Lower leg skin (tissue), 4 donors: ENCODE measurements around the gene MED20. TPM values are rescaled to one million over a fixed set of nuclear protein-coding genes. Genes with fewer than 3 reads are reported as not detected.

ENCODE experiments used
- DNase-seq, 2 donors: peaks; one replicate each; pipeline ENCODE4 v3.0.0-alpha.2; 2019; ENCODE audit warnings: low spot score in 2 of 2
- H3K4me3 ChIP-seq: fragments of 200-600 bp; sonication (generic); 2 replicates; pipeline ENCODE4 v1.5.1; 2017; ENCODE audit warnings: mild to moderate bottlenecking, low read depth; ENCODE audit not compliant: poor library complexity, severe bottlenecking
- POLR2A ChIP-seq, 2 donors: fragments of 450-650 bp; IDR thresholded peaks; one replicate each; pipeline ENCODE4 v1.6.1; 2016 to 2017; ENCODE audit warnings: antibody characterized with exemption in 2 of 2, mild to moderate bottlenecking in 1 of 2, moderate library complexity in 1 of 2
- WGBS, 2 donors: methylation state at CpG; one replicate each; pipeline ENCODE4 v1.1.5; 2018; 5-methylcytosine and 5-hydroxymethylcytosine counted together
- intact Hi-C: fragments of 100-400 bp; cut with DNase I; formaldehyde crosslinking; loops from one replicate; pipeline ENCODE4 v1.15.0; 2023; ENCODE audit warnings: low total_unique reads
- total RNA-seq, 4 donors: library from RNA; depleted of rRNA; stranded (reverse); fragments of >200 nt; gene quantifications; one replicate each; pipeline ENCODE4 v1.1.0, GENCODE V29; 2016
- TF ChIP-seq, protein P1 (sequence below), 3 donors: fragments of 450-650 bp; IDR thresholded peaks; one replicate each; pipeline ENCODE4 v1.5.1; 2016; ENCODE audit warnings: antibody characterized with exemption in 3 of 3, mild to moderate bottlenecking in 3 of 3, moderate library complexity in 2 of 3

MED20 gene
- total RNA-seq, 4 donors from 2014 or later = 5.7 to 11.5 (median 9.8) TPM

DNA sequence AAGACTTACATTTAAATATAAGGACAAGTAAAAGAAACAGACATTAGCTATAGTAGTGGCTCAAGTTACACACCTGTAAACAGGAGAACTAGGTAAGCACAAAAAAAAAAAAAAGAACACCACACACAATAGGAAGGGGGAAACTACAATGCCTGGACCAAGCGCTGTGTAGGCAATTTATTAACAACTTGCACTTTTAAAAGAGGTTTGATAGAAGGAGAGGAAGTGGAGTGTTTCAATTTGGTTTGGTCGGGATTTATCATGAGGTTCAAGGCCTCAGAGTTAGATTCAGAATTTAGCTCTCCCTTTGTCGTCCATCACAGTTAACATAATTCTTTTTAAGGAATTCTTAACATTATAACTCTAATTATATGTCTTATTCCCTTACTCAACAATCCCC, 24.7 kb downstream of the MED20 start:
- no peak overlapping the region for H3K4me3 ChIP-seq
- intact Hi-C loops = no loop called here
- DNase-seq = no peak
- WGBS, 2 donors = 60 to 77% methylated on average over 3 of the region's 3 CpGs
- TF ChIP-seq, protein P1, sequence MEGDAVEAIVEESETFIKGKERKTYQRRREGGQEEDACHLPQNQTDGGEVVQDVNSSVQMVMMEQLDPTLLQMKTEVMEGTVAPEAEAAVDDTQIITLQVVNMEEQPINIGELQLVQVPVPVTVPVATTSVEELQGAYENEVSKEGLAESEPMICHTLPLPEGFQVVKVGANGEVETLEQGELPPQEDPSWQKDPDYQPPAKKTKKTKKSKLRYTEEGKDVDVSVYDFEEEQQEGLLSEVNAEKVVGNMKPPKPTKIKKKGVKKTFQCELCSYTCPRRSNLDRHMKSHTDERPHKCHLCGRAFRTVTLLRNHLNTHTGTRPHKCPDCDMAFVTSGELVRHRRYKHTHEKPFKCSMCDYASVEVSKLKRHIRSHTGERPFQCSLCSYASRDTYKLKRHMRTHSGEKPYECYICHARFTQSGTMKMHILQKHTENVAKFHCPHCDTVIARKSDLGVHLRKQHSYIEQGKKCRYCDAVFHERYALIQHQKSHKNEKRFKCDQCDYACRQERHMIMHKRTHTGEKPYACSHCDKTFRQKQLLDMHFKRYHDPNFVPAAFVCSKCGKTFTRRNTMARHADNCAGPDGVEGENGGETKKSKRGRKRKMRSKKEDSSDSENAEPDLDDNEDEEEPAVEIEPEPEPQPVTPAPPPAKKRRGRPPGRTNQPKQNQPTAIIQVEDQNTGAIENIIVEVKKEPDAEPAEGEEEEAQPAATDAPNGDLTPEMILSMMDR (IDR thresholded peaks at IDR 0.05) = no peak
- no peak for TF ChIP-seq POLR2A (IDR thresholded peaks at IDR 0.05)

DNA sequence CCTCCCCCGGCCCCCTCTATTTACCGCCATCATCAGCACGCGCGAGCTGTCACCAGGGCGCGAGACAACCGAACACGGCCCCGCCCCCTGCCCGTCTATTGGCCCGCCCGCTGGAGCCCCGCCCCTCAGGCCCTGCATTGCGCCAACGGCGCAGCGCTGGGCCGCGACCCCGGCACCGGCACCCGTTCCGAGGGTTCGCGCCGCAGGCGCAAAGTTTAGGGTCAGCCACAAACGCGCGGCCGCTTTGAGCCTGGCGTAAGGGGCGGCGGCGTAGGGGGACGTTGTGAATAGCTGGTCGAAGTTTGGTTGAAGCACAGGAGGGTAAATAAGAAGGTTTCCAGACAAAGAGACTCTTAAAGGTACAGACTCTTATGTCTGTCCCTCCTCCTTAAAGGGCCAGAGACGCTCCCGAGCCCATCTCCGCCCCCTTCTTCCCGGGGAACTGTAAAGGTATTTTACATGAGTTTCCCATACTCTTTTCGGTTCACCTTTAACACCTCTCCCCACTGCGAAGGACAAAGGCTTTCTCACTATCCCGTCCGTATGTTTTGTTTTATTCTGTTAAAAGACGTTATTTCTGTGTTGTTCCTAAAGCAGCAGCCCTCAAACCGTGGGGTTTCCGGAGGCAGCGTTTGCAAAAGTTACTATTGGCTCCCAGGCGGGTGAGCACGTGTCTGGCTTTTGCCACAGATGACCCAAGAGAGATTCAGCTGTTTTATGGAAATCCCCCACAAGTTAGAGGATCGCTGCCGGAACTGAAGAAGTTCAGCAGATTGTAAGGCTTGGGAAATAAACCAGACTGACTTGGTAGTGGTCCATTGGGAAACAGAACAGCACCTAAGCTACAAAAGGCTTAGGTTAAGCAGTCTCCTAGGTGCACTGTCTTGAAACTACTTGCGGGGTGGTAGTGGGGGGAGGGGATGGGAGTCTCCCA, 25.4 kb downstream of the MED20 start, which contains the start of gene USP49:
Gene USP49 (minus strand): TSS at position 76 of the 934 bp plus-strand sequence. CDS start 88,392 bp downstream, outside the sequence.
- intact Hi-C loops = no loop called here
- WGBS, 2 donors = 1 to 2% methylated on average over 48 to 50 of the region's 55 CpGs
- DNase-seq = peak; percentile 82 to 98
- TF ChIP-seq, protein P1 (IDR thresholded peaks at IDR 0.05) = no peak
- TF ChIP-seq POLR2A (IDR thresholded peaks at IDR 0.05) = no peak
- H3K4me3 ChIP-seq = peak within 1 kb of the TSS; percentile 63

DNA sequence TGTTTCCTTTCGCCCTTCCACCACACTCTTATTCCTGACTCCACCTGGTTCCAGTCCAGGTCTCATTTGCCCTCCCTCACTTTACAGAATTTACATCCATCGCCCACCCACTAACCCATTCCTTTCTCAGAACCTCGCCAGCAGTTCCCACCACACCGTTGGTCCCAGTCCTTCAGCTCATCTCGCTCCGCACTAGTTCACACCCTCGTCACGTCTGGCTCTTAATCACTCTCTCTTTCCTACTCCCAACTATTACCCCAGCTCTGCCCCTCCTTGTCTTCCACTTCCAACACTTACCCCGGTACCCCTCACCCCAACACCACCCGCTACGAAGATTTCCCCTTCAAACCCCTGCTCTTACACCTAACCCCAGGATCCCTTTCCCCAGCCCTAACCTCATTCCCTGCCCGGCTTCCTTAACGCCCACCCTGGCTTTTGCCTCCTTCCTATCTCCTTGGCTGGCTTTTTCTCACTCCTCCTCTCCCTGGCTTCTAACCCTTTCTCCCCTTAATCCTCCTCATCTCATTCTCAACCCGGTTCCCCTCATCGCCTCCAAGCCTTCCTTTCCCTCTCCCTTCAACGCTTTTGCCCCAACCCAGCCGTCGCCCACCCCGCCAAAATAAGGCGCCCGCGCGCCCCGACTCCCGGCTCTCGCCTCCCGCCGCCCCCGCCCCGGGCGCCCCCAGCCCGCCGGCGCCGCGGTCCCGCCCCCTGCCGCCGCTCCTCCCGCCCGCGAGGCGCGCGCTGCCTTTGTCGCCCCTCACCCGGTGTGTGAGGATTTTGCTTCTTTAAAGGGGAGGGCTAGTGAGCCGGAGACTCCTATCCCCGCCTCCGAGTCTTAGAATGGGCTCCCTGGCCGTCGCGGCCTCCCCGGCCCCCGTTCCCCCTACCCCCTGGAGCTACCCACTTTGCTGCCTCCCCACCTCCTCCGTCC, 26.3 kb downstream of the MED20 start:
- no peak for DNase-seq
- TF ChIP-seq POLR2A (IDR thresholded peaks at IDR 0.05) = no peak
- TF ChIP-seq, protein P1 (IDR thresholded peaks at IDR 0.05) = no peak
- intact Hi-C loops = no loop called here
- 3% methylated on average over 55 to 56 of the region's 56 CpGs for WGBS, 2 donors
- H3K4me3 ChIP-seq = peak overlapping the region; percentile 63

GRCh38 chr6:41892921-41893564, 27.9 kb downstream of the MED20 start:
- intact Hi-C loops = no loop called here
- TF ChIP-seq, protein P1 (IDR thresholded peaks at IDR 0.05) = no peak
- TF ChIP-seq POLR2A (IDR thresholded peaks at IDR 0.05) = no peak
- 80 to 81% methylated on average over 4 of the region's 4 CpGs for WGBS, 2 donors
- no peak for DNase-seq
- no peak overlapping the region for H3K4me3 ChIP-seq

DNA sequence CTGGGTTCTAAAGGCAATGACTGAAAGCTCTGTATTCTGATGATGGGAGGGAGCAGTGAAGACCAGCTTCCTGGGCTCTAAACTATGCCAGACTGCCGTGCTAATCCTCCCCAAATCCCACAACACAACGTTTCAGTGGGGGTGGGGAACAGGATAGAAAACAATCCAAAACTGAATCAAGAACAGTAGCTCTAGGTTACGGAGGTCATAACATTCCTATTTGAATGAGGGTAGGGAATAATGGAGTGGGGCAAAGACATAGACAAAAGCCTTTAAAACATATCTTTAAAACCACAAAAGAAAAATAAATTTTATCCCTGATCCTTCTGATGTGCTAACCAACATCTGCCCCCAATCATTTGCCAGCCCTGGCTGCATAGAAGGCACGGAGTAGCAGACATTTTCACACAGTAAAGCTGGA, 33.6 kb downstream of the MED20 start:
- intact Hi-C loops = no loop called here
- no peak overlapping the region for H3K4me3 ChIP-seq
- 51 to 53% methylated on average over 4 of the region's 4 CpGs for WGBS, 2 donors
- TF ChIP-seq POLR2A (IDR thresholded peaks at IDR 0.05) = no peak
- TF ChIP-seq, protein P1 (IDR thresholded peaks at IDR 0.05) = no peak
- no peak for DNase-seq
